ENCODE data around the gene MRPL43.

MRPL43 gene

DNA sequence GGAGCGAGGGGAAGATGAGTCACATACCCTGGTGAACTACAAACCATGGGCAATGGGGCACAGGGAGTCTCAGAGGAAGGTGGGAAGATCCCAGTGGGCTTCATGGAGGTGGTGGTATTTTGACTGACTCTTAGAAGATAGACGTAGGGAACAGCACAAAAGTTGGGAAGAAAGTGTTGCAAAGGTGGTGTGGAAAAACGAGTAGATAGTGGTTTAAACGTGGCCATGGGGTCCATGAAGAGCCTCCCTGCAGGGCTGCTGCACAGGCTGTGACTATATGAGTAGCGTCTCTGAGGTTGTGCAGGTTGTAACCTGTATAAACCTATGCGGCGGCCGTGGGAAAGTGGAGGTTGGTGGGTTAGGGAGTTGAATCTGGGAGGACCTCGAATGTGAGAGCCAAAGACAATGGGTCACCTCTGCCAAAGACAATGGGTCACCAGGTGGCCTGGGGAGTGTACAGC, 26.1 kb upstream of the MRPL43 start:
- H3K4me3 ChIP-seq (ENCODE audit: low read depth, low read length): no peak overlapping the region
- TF ChIP-seq, protein P1, sequence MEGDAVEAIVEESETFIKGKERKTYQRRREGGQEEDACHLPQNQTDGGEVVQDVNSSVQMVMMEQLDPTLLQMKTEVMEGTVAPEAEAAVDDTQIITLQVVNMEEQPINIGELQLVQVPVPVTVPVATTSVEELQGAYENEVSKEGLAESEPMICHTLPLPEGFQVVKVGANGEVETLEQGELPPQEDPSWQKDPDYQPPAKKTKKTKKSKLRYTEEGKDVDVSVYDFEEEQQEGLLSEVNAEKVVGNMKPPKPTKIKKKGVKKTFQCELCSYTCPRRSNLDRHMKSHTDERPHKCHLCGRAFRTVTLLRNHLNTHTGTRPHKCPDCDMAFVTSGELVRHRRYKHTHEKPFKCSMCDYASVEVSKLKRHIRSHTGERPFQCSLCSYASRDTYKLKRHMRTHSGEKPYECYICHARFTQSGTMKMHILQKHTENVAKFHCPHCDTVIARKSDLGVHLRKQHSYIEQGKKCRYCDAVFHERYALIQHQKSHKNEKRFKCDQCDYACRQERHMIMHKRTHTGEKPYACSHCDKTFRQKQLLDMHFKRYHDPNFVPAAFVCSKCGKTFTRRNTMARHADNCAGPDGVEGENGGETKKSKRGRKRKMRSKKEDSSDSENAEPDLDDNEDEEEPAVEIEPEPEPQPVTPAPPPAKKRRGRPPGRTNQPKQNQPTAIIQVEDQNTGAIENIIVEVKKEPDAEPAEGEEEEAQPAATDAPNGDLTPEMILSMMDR (IDR thresholded peaks at IDR 0.05; ENCODE audit: control insufficient read depth, extremely low read depth, insufficient read depth): no peak
- DNase-seq (ENCODE audit: low read depth): no peak

DNA sequence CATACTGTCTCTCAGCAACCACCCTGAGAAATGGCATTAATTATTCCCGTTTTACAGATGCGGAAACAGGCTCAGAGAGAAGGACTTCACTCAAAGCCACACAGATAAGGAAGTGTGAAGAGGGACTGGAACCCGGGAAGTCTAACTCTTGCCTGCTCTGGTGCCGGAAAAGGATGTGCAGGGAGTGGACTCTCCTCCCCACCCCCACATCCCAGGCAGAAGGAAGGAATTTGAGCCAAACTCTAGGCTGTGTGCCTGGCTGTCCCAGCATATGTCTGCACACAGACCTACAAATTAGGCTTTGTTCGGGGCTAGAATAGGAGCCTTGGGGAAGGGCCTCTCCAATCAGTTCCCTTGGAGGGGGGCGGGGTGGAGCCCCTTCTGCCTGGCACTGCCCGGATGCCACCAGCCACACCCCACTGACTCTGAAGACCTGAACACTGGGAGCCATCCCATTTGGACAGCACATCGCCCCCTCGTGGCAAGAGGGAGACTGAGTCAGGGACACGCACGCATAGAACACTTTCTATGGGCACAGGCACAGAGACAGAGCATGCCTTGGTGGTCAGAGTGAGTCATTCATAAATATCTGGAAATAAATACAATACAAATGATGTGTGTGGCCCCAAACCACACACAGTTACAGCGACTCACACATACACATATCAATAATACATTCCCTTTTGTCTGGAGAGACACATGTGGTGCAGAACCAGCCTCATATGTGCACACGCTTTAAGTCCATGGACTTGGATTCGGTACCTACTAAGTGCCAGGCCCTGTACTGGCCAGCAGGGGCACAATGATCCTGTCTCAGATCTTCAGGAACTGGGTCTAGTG, 25.4 kb upstream of the MRPL43 start:
- no peak overlapping the region for H3K4me3 ChIP-seq (ENCODE audit: low read depth, low read length)
- TF ChIP-seq, protein P1 (IDR thresholded peaks at IDR 0.05; ENCODE audit: control insufficient read depth, extremely low read depth, insufficient read depth): peak; percentile 65
- DNase-seq (ENCODE audit: low read depth): no peak

DNA sequence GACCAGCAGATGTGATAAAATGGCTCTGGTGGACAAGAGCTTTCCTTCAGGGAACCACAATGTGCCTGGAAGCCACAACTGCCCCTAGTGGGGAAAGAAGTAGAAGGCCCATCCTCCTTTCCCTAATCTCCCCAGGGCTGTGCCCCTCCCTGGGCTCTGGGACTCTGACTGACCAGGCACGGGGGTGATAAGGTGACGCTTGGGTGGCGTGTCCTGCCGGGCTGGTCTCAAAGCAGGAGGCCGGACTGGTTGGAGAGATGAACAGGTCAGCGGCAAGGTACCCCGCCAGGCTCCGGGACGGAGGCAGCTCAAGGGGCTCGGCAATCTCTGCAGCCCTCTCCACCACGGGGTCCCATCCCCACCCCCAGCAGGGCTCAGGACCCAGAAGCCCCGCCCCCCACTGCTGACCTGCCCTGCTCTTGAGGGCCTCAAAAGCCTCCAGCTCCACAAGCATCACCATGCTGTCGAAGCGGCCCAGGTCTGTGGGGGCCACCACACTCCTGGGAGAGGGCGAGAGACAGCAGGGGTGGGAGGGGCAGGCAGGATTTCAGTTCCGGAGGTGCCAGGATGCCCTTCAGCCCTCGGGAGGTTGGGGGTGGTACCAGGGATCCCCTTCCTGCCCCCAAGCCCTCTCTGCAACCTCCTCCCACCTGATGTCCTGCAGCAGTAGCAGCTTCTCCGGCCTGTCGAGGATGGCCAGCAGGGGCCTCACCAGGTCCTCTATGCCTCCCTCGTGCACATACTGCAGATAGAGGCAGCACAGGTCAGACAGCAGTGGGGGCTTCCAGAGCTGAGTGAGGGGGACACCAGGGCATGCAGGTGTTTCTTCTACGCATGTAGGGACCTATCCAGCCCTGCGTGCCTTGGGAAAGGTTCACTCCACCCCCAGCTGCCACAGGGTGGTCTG, 24.5 kb upstream of the MRPL43 start:
- no peak overlapping the region for H3K4me3 ChIP-seq (ENCODE audit: low read depth, low read length)
- TF ChIP-seq, protein P1 (IDR thresholded peaks at IDR 0.05; ENCODE audit: control insufficient read depth, extremely low read depth, insufficient read depth): no peak
- DNase-seq (ENCODE audit: low read depth): no peak

DNA sequence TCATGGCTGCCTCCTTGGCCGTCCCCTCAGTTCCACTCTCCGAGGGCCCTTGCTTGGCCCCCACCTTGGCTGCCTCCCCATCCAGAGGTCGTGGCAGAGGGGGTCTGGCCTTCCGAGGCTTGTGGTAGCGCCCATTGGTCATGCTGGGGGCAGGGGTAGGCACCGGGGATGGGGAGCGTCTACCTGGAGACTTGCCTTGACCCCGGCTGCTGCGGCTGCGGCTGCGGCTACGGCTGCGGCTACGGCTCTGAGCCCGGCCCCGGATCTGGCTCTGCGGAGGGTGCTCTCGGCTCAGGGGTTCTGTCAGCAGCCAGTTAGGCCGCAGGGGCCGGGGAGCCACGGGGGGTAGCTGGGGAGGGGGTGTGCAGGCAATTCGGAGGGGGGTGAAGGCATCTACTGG, 23.0 kb upstream of the MRPL43 start:
- TF ChIP-seq, protein P1 (IDR thresholded peaks at IDR 0.05; ENCODE audit: control insufficient read depth, extremely low read depth, insufficient read depth): no peak
- no peak for DNase-seq (ENCODE audit: low read depth)
- H3K4me3 ChIP-seq (ENCODE audit: low read depth, low read length): no peak overlapping the region

DNA sequence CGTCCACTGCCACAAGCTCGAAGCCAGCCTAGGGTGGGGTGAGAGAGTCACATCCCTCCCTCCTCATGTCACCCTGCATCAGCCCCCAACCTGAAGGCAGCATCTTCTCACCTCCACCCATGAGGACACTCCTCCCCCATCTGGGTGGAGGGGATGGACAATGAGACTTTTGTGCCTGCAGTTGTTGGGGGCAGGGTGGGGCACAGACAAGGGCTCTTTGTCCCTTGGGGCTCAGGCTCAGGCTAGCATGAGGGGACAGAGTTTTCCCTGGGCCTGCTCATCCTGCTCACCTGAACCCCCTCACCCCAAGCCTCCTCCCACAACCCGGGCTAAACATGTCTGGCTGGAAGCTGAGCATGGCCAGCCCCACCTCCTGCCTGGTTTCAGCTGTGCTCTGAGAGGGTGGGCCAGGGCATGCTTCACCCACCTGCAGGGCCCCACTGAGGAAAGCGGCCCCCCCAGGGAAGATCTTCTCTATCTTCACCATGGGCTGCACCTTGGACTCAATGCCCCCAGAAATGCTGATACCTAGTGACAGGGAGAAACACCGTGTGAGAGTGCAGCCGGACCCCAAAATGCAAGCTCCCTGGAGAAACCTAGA, 21.6 kb upstream of the MRPL43 start:
- H3K4me3 ChIP-seq (ENCODE audit: low read depth, low read length): no peak overlapping the region
- DNase-seq (ENCODE audit: low read depth): no peak
- TF ChIP-seq, protein P1 (IDR thresholded peaks at IDR 0.05; ENCODE audit: control insufficient read depth, extremely low read depth, insufficient read depth): no peak

DNA sequence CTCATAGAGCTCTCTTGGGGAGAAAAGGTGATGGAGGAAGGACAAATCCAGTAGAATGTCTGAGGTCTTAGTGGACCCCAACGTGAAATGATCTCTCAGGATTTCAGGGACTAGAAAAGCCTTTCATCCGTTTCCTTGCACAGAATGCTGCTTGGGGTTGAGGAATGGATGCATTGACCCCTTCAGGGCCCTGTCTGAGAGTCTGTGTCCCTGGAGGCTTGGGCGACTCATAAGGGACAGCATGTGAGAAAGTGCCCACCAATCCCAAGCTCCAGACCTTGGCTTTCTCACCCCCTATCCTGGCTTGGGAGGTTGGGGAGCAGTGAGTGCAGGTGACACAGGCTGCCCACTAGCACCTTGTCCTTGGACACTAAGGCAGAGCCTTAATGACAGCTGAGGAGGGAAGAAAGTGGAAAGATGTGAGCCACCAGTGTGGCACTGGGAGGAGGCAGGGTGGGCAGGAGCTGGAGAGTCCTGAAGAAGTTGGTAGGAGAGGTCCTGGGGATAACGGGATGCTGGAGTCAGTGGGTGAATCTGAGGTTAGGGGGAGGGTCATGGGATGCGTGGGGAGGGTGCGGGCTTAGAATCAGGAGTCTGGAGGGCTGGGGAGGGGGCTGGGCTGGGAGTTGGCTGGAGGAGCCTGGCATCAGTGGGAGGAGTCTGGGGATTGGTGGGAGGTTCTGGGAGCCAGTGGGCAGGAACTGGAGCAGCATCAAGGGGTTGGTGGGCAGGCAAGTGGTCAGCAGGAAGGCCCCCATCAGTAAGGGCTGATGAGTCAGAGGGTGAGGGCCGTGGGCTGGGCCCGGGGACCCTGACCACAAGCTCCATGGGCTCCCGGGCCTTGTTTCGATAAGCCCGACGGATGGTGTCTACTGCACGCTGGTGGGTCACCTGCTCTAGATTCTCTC, 20.9 kb upstream of the MRPL43 start:
- TF ChIP-seq, protein P1 (IDR thresholded peaks at IDR 0.05; ENCODE audit: control insufficient read depth, extremely low read depth, insufficient read depth): no peak
- H3K4me3 ChIP-seq (ENCODE audit: low read depth, low read length): no peak overlapping the region
- DNase-seq (ENCODE audit: low read depth): no peak

Data from LNCaP clone FGC (cell line).